ENCODE data around the gene VTI1A. TPM values are rescaled to one million over a fixed set of nuclear protein-coding genes. Genes with fewer than 3 reads are reported as not detected.
A peak's percentile ranks its signal among the peaks of the same experiment; 100 is the strongest.

The VTI1A gene
- total and polyA plus RNA-seq, 4 donors: 23.5 to 46.7 (median 34.3) TPM

GRCh38 chr10:112794201-112794600 is 347.2 kb downstream of the VTI1A start:
- Histone ChIP-seq H3K27ac (ENCODE audit: low read depth, low read length) (no peak overlapping the region), H3K4me1 (ENCODE audit: control insufficient read depth, insufficient read depth, low read length) (peaks cover 11% of the 10 kb centered on the region), H3K36me3 (ENCODE audit: control insufficient read depth, insufficient read depth, low read length) (no peaks in the 10 kb centered on the region), H3K27me3 (ENCODE audit: control insufficient read depth, insufficient read depth, low read length) (no peaks in the 10 kb centered on the region), H3K9me3 (ENCODE audit: control insufficient read depth, insufficient read depth, low read length) (peaks cover under 1% of the 10 kb centered on the region), H3K4me3 (ENCODE audit: low read depth, low read length) (no peak overlapping the region)
- WGBS (ENCODE audit: insufficient coverage): 100% methylated on average over 1 of the region's 4 CpGs
- DNase-seq (ENCODE audit: low read depth in 4 of 6, low spot score in 6 of 6): no peak

- peaks cover 11% of the 10 kb centered on the region for H3K4me1 ChIP-seq (ENCODE audit: control insufficient read depth, insufficient read depth, low read length)
- H3K27ac ChIP-seq (ENCODE audit: low read depth, low read length): no peak overlapping the region
- H3K36me3 ChIP-seq (ENCODE audit: control insufficient read depth, insufficient read depth, low read length): no peaks in the 10 kb centered on the region
- DNase-seq (ENCODE audit: low read depth in 4 of 6, low spot score in 6 of 6): no peak
- H3K9me3 ChIP-seq (ENCODE audit: control insufficient read depth, insufficient read depth, low read length): no peaks in the 10 kb centered on the region
- H3K4me3 ChIP-seq (ENCODE audit: low read depth, low read length): no peak overlapping the region
- H3K27me3 ChIP-seq (ENCODE audit: control insufficient read depth, insufficient read depth, low read length): no peaks in the 10 kb centered on the region
- 100% methylated on average over 1 of the region's 2 CpGs for WGBS (ENCODE audit: insufficient coverage)
Measured at GRCh38 chr10:112795067-112795466, 348.1 kb downstream of the VTI1A start.

- Histone ChIP-seq H3K27me3 (ENCODE audit: control insufficient read depth, insufficient read depth, low read length) (no peaks in the 10 kb centered on the region), H3K4me1 (ENCODE audit: control insufficient read depth, insufficient read depth, low read length) (peaks cover 11% of the 10 kb centered on the region), H3K9me3 (ENCODE audit: control insufficient read depth, insufficient read depth, low read length) (no peaks in the 10 kb centered on the region), H3K36me3 (ENCODE audit: control insufficient read depth, insufficient read depth, low read length) (no peaks in the 10 kb centered on the region), H3K4me3 (ENCODE audit: low read depth, low read length) (no peak overlapping the region), H3K27ac (ENCODE audit: low read depth, low read length) (no peak overlapping the region)
- WGBS (ENCODE audit: insufficient coverage): 38% methylated on average over 3 of the region's 8 CpGs
- peak in 1 of 6 donors; percentile 53 for DNase-seq (ENCODE audit: low read depth in 4 of 6, low spot score in 6 of 6)
Measured at GRCh38 chr10:112797197-112797596, 350.2 kb downstream of the VTI1A start.

DNA sequence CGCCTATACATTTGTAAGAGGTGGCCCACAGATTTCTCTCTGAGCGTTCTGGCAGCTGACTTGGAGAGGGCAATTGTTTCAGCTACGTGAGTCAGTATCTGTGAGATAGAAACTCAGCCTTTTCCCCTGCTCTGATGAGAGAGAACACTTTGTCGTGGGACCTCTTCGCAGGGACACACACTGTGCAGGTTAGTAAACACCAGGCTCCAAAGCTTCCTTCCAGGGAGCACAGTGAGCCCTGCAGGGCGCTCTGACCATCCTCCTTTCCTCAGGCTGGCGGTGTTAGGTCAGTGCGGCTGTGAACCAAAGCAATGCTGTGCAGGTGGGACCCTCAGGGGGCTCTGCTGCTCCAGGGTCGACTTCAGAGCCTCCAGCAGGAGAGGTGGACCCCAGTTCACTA is 350.8 kb downstream of the VTI1A start:
- Histone ChIP-seq H3K4me1 (ENCODE audit: control insufficient read depth, insufficient read depth, low read length) (peaks cover 14% of the 10 kb centered on the region), H3K9me3 (ENCODE audit: control insufficient read depth, insufficient read depth, low read length) (no peaks in the 10 kb centered on the region), H3K27me3 (ENCODE audit: control insufficient read depth, insufficient read depth, low read length) (no peaks in the 10 kb centered on the region), H3K4me3 (ENCODE audit: low read depth, low read length) (no peak overlapping the region), H3K36me3 (ENCODE audit: control insufficient read depth, insufficient read depth, low read length) (no peaks in the 10 kb centered on the region), H3K27ac (ENCODE audit: low read depth, low read length) (no peak overlapping the region)
- 62% methylated on average over 9 of the region's 9 CpGs for WGBS (ENCODE audit: insufficient coverage)
- no peak for DNase-seq (ENCODE audit: low read depth in 4 of 6, low spot score in 6 of 6)

DNA sequence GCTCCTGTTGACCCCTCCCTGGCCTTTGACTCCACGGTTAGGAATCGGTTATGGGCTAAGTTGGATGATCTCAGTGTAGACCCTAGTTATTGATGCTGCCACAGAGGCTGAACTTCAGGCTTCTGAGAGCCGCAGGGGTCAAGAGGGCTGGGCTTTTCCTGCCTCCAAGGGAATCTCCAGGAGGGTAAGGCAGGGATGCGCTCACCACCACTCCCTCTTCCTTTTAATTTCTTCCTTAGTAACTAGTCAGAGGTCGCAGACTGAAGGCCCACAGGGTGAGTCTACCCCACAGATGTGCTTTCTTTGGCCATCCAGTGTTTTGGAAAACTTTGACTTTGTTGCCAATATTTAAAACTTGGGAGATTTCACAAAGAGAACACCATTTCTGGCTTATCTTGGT is 352.0 kb downstream of the VTI1A start:
- 79% methylated on average over 4 of the region's 5 CpGs for WGBS (ENCODE audit: insufficient coverage)
- H3K9me3 ChIP-seq (ENCODE audit: control insufficient read depth, insufficient read depth, low read length): no peaks in the 10 kb centered on the region
- no peak for DNase-seq (ENCODE audit: low read depth in 4 of 6, low spot score in 6 of 6)
- H3K36me3 ChIP-seq (ENCODE audit: control insufficient read depth, insufficient read depth, low read length): no peaks in the 10 kb centered on the region
- no peak overlapping the region for H3K27ac ChIP-seq (ENCODE audit: low read depth, low read length)
- no peaks in the 10 kb centered on the region for H3K27me3 ChIP-seq (ENCODE audit: control insufficient read depth, insufficient read depth, low read length)
- H3K4me1 ChIP-seq (ENCODE audit: control insufficient read depth, insufficient read depth, low read length): peaks cover 14% of the 10 kb centered on the region
- H3K4me3 ChIP-seq (ENCODE audit: low read depth, low read length): no peak overlapping the region

DNA sequence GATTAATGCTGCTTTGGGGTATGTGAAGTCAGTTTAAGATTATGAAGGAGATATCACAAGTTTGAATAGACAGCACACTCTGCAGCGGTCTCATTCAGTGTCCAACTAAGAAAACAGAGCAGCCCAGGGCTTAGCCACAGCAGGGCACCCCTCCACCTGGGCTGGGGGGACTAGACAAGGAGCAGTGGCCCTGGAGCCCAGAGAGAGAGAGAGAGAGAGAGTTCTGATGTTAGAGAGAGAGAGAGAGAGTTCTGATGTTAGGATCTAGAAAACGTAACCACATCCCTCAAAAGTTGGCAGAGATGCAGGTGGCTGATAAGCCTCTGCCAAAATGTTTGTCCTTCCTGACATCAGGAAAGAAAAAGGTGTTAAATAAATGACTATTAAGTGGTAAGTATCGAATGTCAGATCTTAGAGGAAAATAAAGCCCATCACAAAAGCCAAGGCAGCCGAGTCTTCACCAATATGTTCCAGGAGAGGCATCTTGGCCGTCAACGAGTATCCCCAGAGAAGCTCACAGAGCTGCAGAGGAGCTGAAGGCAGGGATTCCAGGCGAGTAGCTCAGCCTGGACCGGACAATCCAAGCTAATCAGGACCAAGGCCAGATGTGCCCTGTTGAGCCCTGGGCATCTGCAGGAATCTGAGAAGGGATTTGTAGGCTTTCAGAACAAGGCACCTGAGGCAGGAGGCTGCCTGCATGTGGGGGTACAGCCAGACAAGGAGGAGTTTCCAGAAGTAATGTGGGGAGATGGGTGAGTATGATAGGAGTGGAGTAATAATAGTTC is 352.9 kb downstream of the VTI1A start:
- DNase-seq (ENCODE audit: low read depth in 4 of 6, low spot score in 6 of 6): no peak
- no peaks in the 10 kb centered on the region for H3K36me3 ChIP-seq (ENCODE audit: control insufficient read depth, insufficient read depth, low read length)
- WGBS (ENCODE audit: insufficient coverage): 88% methylated on average over 6 of the region's 8 CpGs

DNA sequence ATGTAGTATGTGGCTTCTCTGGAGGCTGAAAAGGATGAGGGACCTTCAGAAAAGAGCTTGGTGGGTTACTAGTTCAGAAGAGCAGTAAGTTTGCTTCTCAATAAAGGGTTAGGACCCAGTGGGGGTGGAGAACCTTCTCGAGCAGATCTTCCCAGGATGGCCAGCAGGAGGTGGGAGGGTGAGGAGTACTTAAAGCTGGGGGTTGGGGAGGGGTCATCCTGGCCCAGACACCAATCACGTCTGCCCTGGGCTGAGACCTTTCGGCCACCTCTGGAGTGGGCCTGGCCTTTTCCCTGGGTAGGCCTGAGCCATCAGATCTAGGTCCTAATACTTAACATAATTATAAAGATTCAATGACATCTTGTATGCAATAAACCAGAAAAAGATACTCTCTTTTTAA is 354.0 kb downstream of the VTI1A start:
- Histone ChIP-seq H3K27ac (ENCODE audit: low read depth, low read length) (no peak overlapping the region), H3K36me3 (ENCODE audit: control insufficient read depth, insufficient read depth, low read length) (no peaks in the 10 kb centered on the region), H3K27me3 (ENCODE audit: control insufficient read depth, insufficient read depth, low read length) (no peaks in the 10 kb centered on the region), H3K4me3 (ENCODE audit: low read depth, low read length) (no peak overlapping the region), H3K4me1 (ENCODE audit: control insufficient read depth, insufficient read depth, low read length) (peaks cover 19% of the 10 kb centered on the region), H3K9me3 (ENCODE audit: control insufficient read depth, insufficient read depth, low read length) (no peaks in the 10 kb centered on the region)
- 71% methylated on average over 1 of the region's 3 CpGs for WGBS (ENCODE audit: insufficient coverage)
- no peak for DNase-seq (ENCODE audit: low read depth in 4 of 6, low spot score in 6 of 6)

More for the DNA sequence above, 352.9 kb downstream of the VTI1A start:
- no peak overlapping the region for H3K27ac ChIP-seq (ENCODE audit: low read depth, low read length)
- H3K9me3 ChIP-seq (ENCODE audit: control insufficient read depth, insufficient read depth, low read length): no peaks in the 10 kb centered on the region
- no peak overlapping the region for H3K4me3 ChIP-seq (ENCODE audit: low read depth, low read length)
- H3K4me1 ChIP-seq (ENCODE audit: control insufficient read depth, insufficient read depth, low read length): peaks cover 19% of the 10 kb centered on the region
- no peaks in the 10 kb centered on the region for H3K27me3 ChIP-seq (ENCODE audit: control insufficient read depth, insufficient read depth, low read length)

GRCh38 chr10:112801748-112802147 is 354.7 kb downstream of the VTI1A start:
- 100% methylated on average over 1 of the region's 4 CpGs for WGBS (ENCODE audit: insufficient coverage)
- peaks cover 19% of the 10 kb centered on the region for H3K4me1 ChIP-seq (ENCODE audit: control insufficient read depth, insufficient read depth, low read length)
- H3K27me3 ChIP-seq (ENCODE audit: control insufficient read depth, insufficient read depth, low read length): no peaks in the 10 kb centered on the region
- H3K27ac ChIP-seq (ENCODE audit: low read depth, low read length): no peak overlapping the region
- no peaks in the 10 kb centered on the region for H3K9me3 ChIP-seq (ENCODE audit: control insufficient read depth, insufficient read depth, low read length)
- no peak overlapping the region for H3K4me3 ChIP-seq (ENCODE audit: low read depth, low read length)
- no peak for DNase-seq (ENCODE audit: low read depth in 4 of 6, low spot score in 6 of 6)
- H3K36me3 ChIP-seq (ENCODE audit: control insufficient read depth, insufficient read depth, low read length): no peaks in the 10 kb centered on the region

DNA sequence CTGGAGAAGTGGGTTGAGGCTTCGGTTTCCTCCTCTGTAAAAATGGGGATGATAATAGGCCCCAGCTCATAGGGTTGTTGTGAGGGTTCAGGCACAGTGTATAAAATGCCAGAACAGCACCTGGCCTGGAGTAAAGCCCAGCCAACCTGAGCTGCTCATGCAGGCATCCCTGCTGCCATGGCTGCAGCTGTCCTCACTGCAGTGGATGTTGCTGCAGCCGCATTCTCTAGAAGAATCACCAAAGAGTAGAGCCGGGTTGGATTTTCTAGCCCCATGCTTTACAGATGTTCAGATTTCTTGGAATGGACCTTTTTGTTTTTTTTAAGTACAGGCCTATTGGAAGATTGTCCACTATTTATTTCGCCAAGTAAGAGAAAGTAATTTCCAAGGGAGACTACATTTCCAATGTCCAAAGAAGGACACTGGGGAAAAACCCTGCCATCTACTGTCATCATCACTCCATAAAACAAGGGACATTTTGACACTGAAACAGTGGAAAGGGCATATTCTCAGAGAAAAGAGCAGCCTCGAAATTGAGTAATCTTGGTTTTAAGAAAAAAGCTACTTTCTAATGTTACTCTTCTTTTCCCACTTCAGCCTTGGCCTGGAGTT is 355.5 kb downstream of the VTI1A start:
- Histone ChIP-seq H3K4me1 (ENCODE audit: control insufficient read depth, insufficient read depth, low read length) (peaks cover 15% of the 10 kb centered on the region), H3K4me3 (ENCODE audit: low read depth, low read length) (no peak overlapping the region), H3K36me3 (ENCODE audit: control insufficient read depth, insufficient read depth, low read length) (no peaks in the 10 kb centered on the region), H3K27ac (ENCODE audit: low read depth, low read length) (no peak overlapping the region), H3K9me3 (ENCODE audit: control insufficient read depth, insufficient read depth, low read length) (no peaks in the 10 kb centered on the region), H3K27me3 (ENCODE audit: control insufficient read depth, insufficient read depth, low read length) (no peaks in the 10 kb centered on the region)
- no peak for DNase-seq (ENCODE audit: low read depth in 4 of 6, low spot score in 6 of 6)
- 93% methylated on average over 3 of the region's 5 CpGs for WGBS (ENCODE audit: insufficient coverage)

GRCh38 chr10:112803961-112804401 is 357.0 kb downstream of the VTI1A start:
- peak in 2 of 6 donors; percentile 78 to 87 for DNase-seq (ENCODE audit: low read depth in 4 of 6, low spot score in 6 of 6)
- H3K4me3 ChIP-seq (ENCODE audit: low read depth, low read length): no peak overlapping the region
- 34% methylated on average over 3 of the region's 5 CpGs for WGBS (ENCODE audit: insufficient coverage)
- H3K27ac ChIP-seq (ENCODE audit: low read depth, low read length): no peak overlapping the region
- peaks cover 12% of the 10 kb centered on the region for H3K4me1 ChIP-seq (ENCODE audit: control insufficient read depth, insufficient read depth, low read length)
- H3K27me3 ChIP-seq (ENCODE audit: control insufficient read depth, insufficient read depth, low read length): no peaks in the 10 kb centered on the region
- H3K9me3 ChIP-seq (ENCODE audit: control insufficient read depth, insufficient read depth, low read length): no peaks in the 10 kb centered on the region
- H3K36me3 ChIP-seq (ENCODE audit: control insufficient read depth, insufficient read depth, low read length): no peaks in the 10 kb centered on the region

All from spinal cord (tissue), 10 donors.